ENCODE data around the gene ERCC5.

Gene ERCC5

DNA sequence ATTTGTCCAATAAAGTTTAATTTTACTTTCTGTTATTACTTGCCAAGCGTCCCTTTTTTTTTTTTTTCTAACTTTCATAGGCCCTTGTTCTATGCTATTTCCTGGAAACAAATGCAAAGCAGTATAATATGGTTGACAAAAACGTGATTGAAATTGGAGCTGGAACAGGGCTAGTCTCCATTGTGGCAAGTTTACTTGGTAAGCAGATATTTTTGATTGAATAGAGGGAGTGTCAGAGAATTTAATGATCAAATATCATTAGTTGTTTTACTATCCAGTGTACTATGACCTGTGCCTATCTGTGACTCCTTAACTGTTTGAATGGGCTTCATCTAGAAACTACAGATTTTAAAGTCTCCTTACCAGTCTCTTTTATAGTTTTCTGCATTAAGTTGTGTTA, 46.7 kb downstream of the ERCC5 start:
- TF ChIP-seq, protein P1, sequence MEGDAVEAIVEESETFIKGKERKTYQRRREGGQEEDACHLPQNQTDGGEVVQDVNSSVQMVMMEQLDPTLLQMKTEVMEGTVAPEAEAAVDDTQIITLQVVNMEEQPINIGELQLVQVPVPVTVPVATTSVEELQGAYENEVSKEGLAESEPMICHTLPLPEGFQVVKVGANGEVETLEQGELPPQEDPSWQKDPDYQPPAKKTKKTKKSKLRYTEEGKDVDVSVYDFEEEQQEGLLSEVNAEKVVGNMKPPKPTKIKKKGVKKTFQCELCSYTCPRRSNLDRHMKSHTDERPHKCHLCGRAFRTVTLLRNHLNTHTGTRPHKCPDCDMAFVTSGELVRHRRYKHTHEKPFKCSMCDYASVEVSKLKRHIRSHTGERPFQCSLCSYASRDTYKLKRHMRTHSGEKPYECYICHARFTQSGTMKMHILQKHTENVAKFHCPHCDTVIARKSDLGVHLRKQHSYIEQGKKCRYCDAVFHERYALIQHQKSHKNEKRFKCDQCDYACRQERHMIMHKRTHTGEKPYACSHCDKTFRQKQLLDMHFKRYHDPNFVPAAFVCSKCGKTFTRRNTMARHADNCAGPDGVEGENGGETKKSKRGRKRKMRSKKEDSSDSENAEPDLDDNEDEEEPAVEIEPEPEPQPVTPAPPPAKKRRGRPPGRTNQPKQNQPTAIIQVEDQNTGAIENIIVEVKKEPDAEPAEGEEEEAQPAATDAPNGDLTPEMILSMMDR (IDR thresholded peaks at IDR 0.05; ENCODE audit: control extremely low read depth, extremely low read depth, low read depth, missing control alignments): no peak
- ChIA-PET POLR2A (no interaction called here), CTCF (interaction anchor here (0.8 to 3.3 kb wide), 2 partner anchors 22 to 24 kb away, joined by 3 to 16 read pairs; no protein-coding TSS in a partner anchor)
- no peak for DNase-seq (ENCODE audit: extremely low spot score)

DNA sequence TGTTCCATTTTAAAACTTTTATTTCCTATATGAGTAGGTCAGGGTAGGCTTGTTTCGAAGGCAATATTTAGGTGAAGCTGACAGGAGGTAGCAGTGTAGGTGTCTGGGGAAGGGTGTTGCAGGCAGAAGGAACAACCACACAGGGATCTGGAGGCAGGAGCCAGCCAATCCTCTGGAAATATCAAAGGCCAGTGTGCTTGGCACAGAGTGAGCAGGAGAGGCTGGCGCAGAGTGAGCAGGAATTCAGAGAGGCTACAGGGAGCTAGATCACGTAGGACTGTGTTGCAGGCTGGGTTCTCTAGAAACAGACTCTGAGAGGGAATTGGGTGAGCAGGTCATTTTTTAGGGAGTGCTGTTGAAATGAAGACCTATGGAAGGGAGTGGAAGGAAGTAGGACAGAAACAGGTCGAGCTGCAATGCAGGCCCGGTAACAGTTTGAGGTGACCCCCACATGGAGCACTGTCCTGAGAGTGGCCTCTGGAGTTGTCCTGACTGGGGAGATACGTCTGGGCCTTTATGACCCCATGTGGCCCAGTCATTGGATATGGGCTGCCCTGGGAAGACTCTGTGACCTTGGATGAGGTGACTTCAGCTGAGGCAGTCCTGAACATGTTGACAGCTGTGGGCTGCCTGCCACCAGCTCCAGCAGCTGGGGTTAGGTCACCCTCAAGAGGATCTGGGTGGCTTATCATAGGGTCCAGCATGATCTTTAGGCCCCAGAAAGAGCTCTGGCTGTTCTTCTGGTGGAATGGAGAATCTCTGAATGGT, 51.7 kb downstream of the ERCC5 start:
- TF ChIP-seq, protein P1 (IDR thresholded peaks at IDR 0.05; ENCODE audit: control extremely low read depth, extremely low read depth, low read depth, missing control alignments): no peak
- no peak for DNase-seq (ENCODE audit: extremely low spot score)
- CTCF ChIA-PET: interaction anchor here (0.9 to 2.0 kb wide), 3 partner anchors 10 to 27 kb away, joined by 4 to 11 read pairs (median 6); no protein-coding TSS in a partner anchor
- POLR2A ChIA-PET: no interaction called here

DNA sequence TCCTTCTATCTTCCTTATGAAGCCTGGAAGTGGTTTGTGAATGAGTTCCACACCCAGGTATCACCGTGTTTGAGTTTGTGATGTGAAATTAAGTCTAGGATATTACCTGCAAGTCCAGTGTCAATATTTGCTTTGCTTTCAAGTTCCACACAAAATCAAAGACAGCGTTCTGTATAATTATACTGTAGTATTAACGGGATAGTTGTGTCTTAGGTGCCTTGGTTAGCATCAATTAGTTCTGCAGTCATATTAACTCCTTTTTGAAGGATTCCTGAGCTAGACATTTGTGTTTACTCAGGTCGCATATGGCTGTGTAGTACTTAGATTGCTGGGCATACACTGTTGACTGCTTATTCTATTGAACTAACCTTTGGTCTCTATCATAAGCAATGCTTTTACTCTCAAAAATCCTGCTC, 54.4 kb downstream of the ERCC5 start:
- TF ChIP-seq, protein P1 (IDR thresholded peaks at IDR 0.05; ENCODE audit: control extremely low read depth, extremely low read depth, low read depth, missing control alignments): no peak
- ChIA-PET CTCF (interaction anchor here (2.6 kb wide), 1 partner anchor 9 kb away, joined by 7 read pairs; no protein-coding TSS in a partner anchor), POLR2A (interaction anchor here (0.5 kb wide), 1 partner anchor 11 kb away, joined by 3 read pairs; no protein-coding TSS in a partner anchor)
- DNase-seq (ENCODE audit: extremely low spot score): no peak

DNA sequence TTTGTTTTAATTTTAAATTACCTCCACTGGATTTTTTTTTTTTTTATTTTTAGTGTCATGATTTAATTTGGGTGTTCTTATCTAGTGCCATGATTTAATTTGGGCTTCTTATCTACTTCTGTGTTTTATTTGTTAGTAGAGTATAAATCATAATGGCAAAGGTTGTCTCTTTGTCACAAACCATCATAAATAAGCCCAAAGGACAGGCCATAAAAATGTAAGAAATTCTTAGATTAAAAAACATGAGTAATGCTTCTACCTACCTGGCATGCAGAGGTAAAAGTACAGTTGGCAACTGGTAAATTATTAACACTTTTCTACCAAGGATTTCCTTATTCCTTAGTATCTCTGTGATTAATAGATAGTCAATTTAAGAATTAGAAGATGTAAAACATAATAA, 55.2 kb downstream of the ERCC5 start:
- POLR2A ChIA-PET: no interaction called here
- CTCF ChIA-PET: interaction anchor here (2.3 to 2.6 kb wide), 2 partner anchors 10 to 11 kb away, joined by 7 to 9 read pairs; no protein-coding TSS in a partner anchor
- no peak for DNase-seq (ENCODE audit: extremely low spot score)

DNA sequence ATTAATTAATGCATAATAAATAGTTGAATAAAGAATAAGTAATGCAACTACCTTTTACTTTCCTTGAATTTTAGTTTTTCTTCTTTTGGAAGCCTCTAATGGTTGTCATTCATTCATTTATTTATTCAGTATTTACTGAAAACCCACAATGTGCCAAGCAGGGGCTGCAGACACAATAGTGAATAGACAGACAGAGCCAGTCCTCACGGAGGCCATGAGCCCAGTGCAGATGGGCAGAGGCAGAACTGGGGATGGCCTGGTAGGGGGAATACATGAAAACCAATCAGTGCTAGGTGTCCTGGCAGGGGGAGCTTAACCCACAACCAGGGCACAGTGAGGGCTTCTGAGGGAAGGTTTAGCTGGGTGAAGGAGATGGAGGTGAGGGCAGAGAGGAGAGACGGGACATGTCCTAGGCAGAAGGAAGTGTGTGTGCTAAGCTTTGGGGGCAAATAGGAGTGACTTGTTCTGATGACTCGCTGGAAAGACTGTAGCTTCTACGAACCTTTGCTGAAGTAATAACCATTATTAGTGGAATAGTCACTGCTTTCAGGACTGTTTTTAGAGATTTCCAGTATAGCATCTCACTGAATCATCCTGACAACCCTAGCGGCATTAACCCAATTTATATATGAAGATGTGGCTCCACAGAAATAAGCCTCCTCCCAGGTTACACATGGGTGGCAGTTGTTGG, 55.9 kb downstream of the ERCC5 start:
- POLR2A ChIA-PET: no interaction called here
- CTCF ChIA-PET: interaction anchor here (0.8 to 2.3 kb wide), 7 partner anchors 10 to 239 kb away, joined by 3 to 9 read pairs (median 5); no protein-coding TSS in a partner anchor

More for the DNA sequence above, 55.2 kb downstream of the ERCC5 start:
- TF ChIP-seq, protein P1 (IDR thresholded peaks at IDR 0.05; ENCODE audit: control extremely low read depth, extremely low read depth, low read depth, missing control alignments): no peak

More for the DNA sequence above, 55.9 kb downstream of the ERCC5 start:
- DNase-seq (ENCODE audit: extremely low spot score): no peak
- TF ChIP-seq, protein P1 (IDR thresholded peaks at IDR 0.05; ENCODE audit: control extremely low read depth, extremely low read depth, low read depth, missing control alignments): no peak

Measured in GM10248 (cell line).